Calu3 (cell line): ENCODE data around the gene ZNF750. TPM values are rescaled to one million over a fixed set of nuclear protein-coding genes. Genes with fewer than 3 reads are reported as not detected.

Experiments used
- BruUV-seq: library from RNA; stranded (reverse); fragments of 400-500 nt; replicated peaks from 2 replicates; lab custom pipeline; 2021; lab: Mats Ljungman, UMichigan
- CTCF ChIA-PET: fragments of 300-600 bp; sonication (Branson Sonifier 250); formaldehyde crosslinking; loops from one replicate; lab custom pipeline; 2022; ENCODE audit warnings: antibody characterized with exemption; lab: Charles Lee
- DNase-seq: peaks from one replicate; pipeline ENCODE4 v3.0.0; 2022
- H3K27ac Mint-ChIP-seq: one replicate; pipeline ENCODE4 v1.8.0; 2022; ENCODE audit warnings: mixed read lengths; ENCODE audit not compliant: unreplicated experiment
- H3K27me3 Mint-ChIP-seq: one replicate; pipeline ENCODE4 v1.8.0; 2022; ENCODE audit warnings: mixed read lengths; ENCODE audit not compliant: unreplicated experiment
- H3K36me3 Mint-ChIP-seq: one replicate; pipeline ENCODE4 v1.8.0; 2022; ENCODE audit warnings: mild to moderate bottlenecking, moderate library complexity, mixed read lengths; ENCODE audit not compliant: insufficient read depth, unreplicated experiment
- H3K4me1 Mint-ChIP-seq: one replicate; pipeline ENCODE4 v1.8.0; 2022; ENCODE audit warnings: mild to moderate bottlenecking, low read depth, mixed read lengths; ENCODE audit not compliant: unreplicated experiment
- H3K4me3 Mint-ChIP-seq: one replicate; pipeline ENCODE4 v1.8.0; 2022; ENCODE audit warnings: mild to moderate bottlenecking, low read depth, moderate library complexity, mixed read lengths; ENCODE audit not compliant: unreplicated experiment
- H3K9me3 Mint-ChIP-seq: one replicate; pipeline ENCODE4 v1.8.0; 2022; ENCODE audit warnings: low read depth, mixed read lengths; ENCODE audit not compliant: unreplicated experiment
- intact Hi-C: fragments of 100-400 bp; cut with micrococcal nuclease; formaldehyde crosslinking; loops from one replicate; pipeline ENCODE4 v1.10.0; 2022; ENCODE audit not compliant: unreplicated experiment
- total RNA-seq: library from RNA; stranded (reverse); gene quantifications from 2 replicates; pipeline ENCODE4 v1.2.3, GENCODE V29; 2022
- TF ChIP-seq, protein P1 (sequence below): fragments of 200-600 bp; IDR thresholded peaks from one replicate; pipeline ENCODE4 v1.8.0; 2022; ENCODE audit warnings: antibody characterized with exemption; ENCODE audit not compliant: unreplicated experiment

Gene ZNF750
- total RNA-seq, 1 experiment from 2014 or later = not detected

- Mint-ChIP-seq H3K27me3 (no peaks in the 10 kb centered on the region), H3K36me3 (peaks cover 19% of the 10 kb centered on the region), H3K27ac (no peak overlapping the region), H3K4me3 (no peak overlapping the region), H3K9me3 (no peaks in the 10 kb centered on the region), H3K4me1 (peaks cover 12% of the 10 kb centered on the region)
- intact Hi-C loops = no loop called here
- TF ChIP-seq, protein P1, sequence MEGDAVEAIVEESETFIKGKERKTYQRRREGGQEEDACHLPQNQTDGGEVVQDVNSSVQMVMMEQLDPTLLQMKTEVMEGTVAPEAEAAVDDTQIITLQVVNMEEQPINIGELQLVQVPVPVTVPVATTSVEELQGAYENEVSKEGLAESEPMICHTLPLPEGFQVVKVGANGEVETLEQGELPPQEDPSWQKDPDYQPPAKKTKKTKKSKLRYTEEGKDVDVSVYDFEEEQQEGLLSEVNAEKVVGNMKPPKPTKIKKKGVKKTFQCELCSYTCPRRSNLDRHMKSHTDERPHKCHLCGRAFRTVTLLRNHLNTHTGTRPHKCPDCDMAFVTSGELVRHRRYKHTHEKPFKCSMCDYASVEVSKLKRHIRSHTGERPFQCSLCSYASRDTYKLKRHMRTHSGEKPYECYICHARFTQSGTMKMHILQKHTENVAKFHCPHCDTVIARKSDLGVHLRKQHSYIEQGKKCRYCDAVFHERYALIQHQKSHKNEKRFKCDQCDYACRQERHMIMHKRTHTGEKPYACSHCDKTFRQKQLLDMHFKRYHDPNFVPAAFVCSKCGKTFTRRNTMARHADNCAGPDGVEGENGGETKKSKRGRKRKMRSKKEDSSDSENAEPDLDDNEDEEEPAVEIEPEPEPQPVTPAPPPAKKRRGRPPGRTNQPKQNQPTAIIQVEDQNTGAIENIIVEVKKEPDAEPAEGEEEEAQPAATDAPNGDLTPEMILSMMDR = no peak
- CTCF ChIA-PET = no interaction called here
- no TSS peak for BruUV-seq
- DNase-seq = no peak
Observed at GRCh38 chr17:82871056-82871775, 31.4 kb upstream of the ZNF750 start.

GRCh38 chr17:82870541-82870940, 30.7 kb upstream of the ZNF750 start:
- Mint-ChIP-seq H3K9me3 (no peaks in the 10 kb centered on the region), H3K27ac (no peak overlapping the region), H3K4me1 (peaks cover 12% of the 10 kb centered on the region), H3K4me3 (no peak overlapping the region), H3K27me3 (no peaks in the 10 kb centered on the region), H3K36me3 (peaks cover 19% of the 10 kb centered on the region)
- CTCF ChIA-PET = interaction anchor here (0.6 kb wide), 1 partner anchor 134 kb away, joined by 3 read pairs; no protein-coding TSS in a partner anchor
- TF ChIP-seq, protein P1 = no peak
- intact Hi-C loops = no loop called here
- BruUV-seq = no TSS peak
- no peak for DNase-seq

DNA sequence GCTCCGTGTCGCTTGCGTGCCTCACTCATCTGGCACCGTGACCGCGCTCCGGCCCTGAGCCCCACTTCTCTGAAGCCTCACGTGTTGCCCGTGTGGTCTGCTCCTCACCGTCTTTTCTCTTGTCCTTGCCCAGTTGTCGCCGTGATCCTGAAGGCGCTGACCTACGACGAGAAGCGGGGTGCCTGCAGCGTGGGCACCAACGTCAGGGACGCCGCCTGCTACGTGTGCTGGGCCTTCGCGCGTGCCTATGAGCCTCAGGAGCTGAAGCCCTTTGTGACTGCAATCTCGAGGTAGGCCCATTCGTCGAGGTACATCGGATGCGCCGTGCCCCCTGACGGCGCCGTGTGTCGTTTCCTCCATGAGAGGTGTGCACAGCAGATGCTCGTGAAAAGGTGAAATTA, 30.3 kb upstream of the ZNF750 start:
- intact Hi-C loops = no loop called here
- no peak overlapping the region for H3K27ac Mint-ChIP-seq
- no peaks in the 10 kb centered on the region for H3K27me3 Mint-ChIP-seq
- H3K4me3 Mint-ChIP-seq = no peak overlapping the region
- H3K9me3 Mint-ChIP-seq = no peaks in the 10 kb centered on the region
- no TSS peak for BruUV-seq
- TF ChIP-seq, protein P1 = no peak
- DNase-seq = no peak
- CTCF ChIA-PET = interaction anchor here (0.6 kb wide), 1 partner anchor 135 kb away, joined by 3 read pairs; no protein-coding TSS in a partner anchor
- H3K36me3 Mint-ChIP-seq = peaks cover 19% of the 10 kb centered on the region
- peaks cover 11% of the 10 kb centered on the region for H3K4me1 Mint-ChIP-seq

GRCh38 chr17:82869536-82869935, 29.7 kb upstream of the ZNF750 start:
- CTCF ChIA-PET = no interaction called here
- Mint-ChIP-seq H3K27ac (no peak overlapping the region), H3K36me3 (peaks cover 15% of the 10 kb centered on the region), H3K9me3 (no peaks in the 10 kb centered on the region), H3K27me3 (no peaks in the 10 kb centered on the region), H3K4me1 (peaks cover 6% of the 10 kb centered on the region), H3K4me3 (no peak overlapping the region)
- no TSS peak for BruUV-seq
- no peak for DNase-seq
- TF ChIP-seq, protein P1 = no peak
- intact Hi-C loops = no loop called here
